D721Med (cell line): ENCODE measurements around the gene SREBF1.

Source experiments
- DNase-seq: peaks from one replicate; pipeline ENCODE4 v3.0.0; 2011; ENCODE audit warnings: low spot score; ENCODE audit not compliant: insufficient read length
- FAIRE-seq: peaks from 2 replicates; lab custom pipeline; 2011; peaks lifted over from hg19 to GRCh38; lab: Jason Lieb, UNC
- CTCF ChIP-seq: IDR thresholded peaks from 2 replicates; pipeline ENCODE4 v1.5.1; 2012; ENCODE audit warnings: mild to moderate bottlenecking, control low read depth; ENCODE audit not compliant: insufficient read depth; ENCODE audit errors: missing control alignments

SREBF1 gene

DNA sequence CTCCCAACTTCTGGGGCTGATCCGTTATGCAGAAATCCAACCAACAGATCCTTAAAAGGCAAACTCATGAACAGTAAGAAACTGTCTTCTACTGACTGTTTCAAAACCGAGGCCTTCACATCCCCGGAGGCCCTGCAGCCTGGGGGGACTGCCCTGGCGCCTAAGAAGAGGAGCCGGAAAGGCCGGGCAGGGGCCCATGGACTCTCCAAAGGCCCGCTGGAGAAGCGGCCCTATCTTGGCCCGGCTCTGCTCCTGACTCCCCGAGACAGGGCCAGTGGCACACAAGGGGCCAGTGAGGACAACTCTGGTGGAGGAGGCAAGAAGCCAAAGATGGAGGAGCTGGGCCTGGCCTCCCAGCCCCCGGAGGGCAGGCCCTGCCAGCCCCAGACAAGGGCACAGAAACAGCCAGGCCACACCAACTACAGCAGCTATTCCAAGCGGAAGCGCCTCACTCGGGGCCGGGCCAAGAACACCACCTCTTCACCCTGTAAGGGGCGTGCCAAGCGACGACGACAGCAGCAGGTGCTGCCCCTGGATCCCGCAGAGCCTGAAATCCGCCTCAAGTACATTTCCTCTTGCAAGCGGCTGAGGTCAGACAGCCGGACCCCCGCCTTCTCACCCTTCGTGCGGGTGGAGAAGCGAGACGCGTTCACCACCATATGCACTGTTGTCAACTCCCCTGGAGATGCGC lies 39.5 kb downstream of the SREBF1 start:
- FAIRE-seq (no peak), DNase-seq (no peak)
- no peak for TF ChIP-seq CTCF

DNA sequence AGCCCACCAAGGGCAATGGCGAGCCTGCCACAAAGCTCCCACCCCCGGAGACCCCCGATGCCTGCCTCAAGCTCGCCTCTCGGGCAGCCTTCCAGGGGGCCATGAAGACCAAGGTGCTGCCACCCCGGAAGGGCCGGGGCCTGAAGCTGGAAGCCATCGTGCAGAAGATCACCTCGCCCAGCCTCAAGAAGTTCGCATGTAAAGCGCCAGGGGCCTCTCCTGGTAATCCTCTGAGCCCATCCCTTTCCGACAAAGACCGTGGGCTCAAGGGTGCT lies 40.1 kb downstream of the SREBF1 start:
- FAIRE-seq = no peak
- DNase-seq = no peak
- no peak for TF ChIP-seq CTCF

GRCh38 chr17:17795946-17796786 lies 40.6 kb downstream of the SREBF1 start:
- no peak for TF ChIP-seq CTCF
- no peak for FAIRE-seq

DNA sequence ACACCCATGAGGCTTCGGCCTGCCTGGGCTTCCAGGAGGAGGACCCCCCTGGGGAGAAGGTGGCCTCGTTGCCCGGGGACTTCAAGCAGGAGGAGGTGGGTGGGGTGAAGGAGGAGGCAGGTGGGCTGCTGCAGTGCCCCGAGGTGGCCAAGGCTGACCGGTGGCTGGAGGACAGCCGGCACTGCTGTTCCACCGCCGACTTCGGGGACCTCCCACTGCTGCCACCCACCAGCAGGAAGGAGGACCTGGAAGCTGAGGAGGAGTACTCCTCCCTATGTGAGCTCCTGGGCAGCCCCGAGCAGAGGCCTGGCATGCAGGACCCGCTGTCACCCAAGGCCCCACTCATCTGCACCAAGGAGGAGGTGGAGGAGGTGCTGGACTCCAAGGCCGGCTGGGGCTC lies 41.5 kb downstream of the SREBF1 start:
- no peak for DNase-seq
- no peak for FAIRE-seq
- no peak for TF ChIP-seq CTCF

More at GRCh38 chr17:17795946-17796786, 40.6 kb downstream of the SREBF1 start:
- DNase-seq = no peak

DNA sequence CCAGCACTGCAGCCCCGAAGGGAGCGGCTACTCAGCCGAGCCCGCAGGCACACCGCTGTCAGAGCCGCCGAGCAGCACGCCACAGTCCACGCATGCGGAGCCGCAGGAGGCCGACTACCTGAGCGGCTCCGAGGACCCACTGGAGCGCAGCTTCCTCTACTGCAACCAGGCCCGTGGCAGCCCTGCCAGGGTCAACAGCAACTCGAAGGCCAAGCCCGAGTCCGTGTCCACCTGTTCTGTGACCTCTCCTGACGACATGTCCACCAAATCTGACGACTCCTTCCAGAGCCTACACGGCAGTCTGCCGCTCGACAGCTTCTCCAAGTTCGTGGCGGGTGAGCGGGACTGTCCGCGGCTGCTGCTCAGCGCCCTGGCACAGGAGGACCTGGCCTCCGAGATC lies 42.4 kb downstream of the SREBF1 start:
- FAIRE-seq (no peak), DNase-seq (no peak)
- TF ChIP-seq CTCF = no peak

DNA sequence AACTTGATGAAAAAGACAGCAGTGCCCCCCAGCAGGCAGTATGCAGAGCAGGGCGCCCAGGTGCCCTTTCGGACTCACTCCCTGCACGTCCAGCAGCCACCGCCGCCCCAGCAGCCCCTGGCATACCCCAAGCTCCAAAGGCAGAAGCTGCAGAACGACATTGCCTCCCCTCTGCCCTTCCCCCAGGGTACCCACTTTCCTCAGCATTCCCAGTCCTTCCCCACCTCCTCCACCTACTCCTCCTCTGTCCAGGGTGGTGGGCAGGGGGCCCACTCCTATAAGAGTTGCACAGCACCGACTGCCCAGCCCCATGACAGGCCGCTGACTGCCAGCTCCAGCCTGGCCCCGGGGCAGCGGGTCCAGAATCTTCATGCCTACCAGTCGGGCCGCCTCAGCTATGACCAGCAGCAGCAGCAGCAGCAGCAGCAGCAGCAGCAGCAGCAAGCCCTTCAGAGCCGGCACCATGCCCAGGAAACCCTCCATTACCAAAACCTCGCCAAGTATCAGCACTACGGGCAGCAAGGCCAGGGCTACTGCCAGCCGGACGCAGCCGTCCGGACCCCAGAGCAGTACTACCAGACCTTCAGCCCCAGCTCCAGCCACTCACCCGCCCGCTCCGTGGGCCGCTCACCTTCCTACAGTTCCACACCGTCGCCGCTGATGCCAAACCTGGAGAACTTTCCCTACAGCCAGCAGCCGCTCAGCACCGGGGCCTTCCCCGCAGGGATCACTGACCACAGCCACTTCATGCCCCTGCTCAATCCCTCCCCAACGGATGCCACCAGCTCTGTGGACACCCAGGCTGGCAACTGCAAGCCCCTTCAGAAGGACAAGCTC lies 43.2 kb downstream of the SREBF1 start:
- FAIRE-seq (no peak), DNase-seq (no peak)
- TF ChIP-seq CTCF = no peak
